HG03469 (cell line): Measurements from ENCODE around the gene STAB1.

Source experiments
- ATAC-seq: cut with Tn5 transposase; IDR thresholded peaks from one replicate; pipeline ENCODE4 v1.9.1; 2021; ENCODE audit warnings: mild to moderate bottlenecking, moderate library complexity, moderate number of reproducible peaks; ENCODE audit not compliant: unreplicated experiment

Gene STAB1

GRCh38 chr3:52503788-52504424 lies 8.8 kb downstream of the STAB1 start:
- ATAC-seq: no peak

- ATAC-seq: no peak
Measured at GRCh38 chr3:52504977-52505376, 9.8 kb downstream of the STAB1 start.

- ATAC-seq: no peak
Measured at GRCh38 chr3:52506266-52506966, 11.3 kb downstream of the STAB1 start.

GRCh38 chr3:52507359-52507758 lies 12.2 kb downstream of the STAB1 start:
- no peak for ATAC-seq

GRCh38 chr3:52509753-52510328 lies 14.7 kb downstream of the STAB1 start:
- no peak for ATAC-seq

GRCh38 chr3:52511509-52511908 lies 16.4 kb downstream of the STAB1 start:
- no peak for ATAC-seq

GRCh38 chr3:52512105-52512504 lies 17.0 kb downstream of the STAB1 start:
- ATAC-seq: no peak

GRCh38 chr3:52512727-52513126 lies 17.6 kb downstream of the STAB1 start:
- ATAC-seq: no peak

GRCh38 chr3:52513281-52513680 lies 18.1 kb downstream of the STAB1 start:
- ATAC-seq: no peak

GRCh38 chr3:52514576-52514975 lies 19.4 kb downstream of the STAB1 start:
- ATAC-seq: no peak

GRCh38 chr3:52515192-52515591 lies 20.1 kb downstream of the STAB1 start:
- ATAC-seq: no peak

GRCh38 chr3:52516509-52517195 lies 21.5 kb downstream of the STAB1 start:
- ATAC-seq: no peak

- ATAC-seq: no peak
Measured at GRCh38 chr3:52517796-52518722, 22.9 kb downstream of the STAB1 start.

GRCh38 chr3:52518723-52519444 lies 23.7 kb downstream of the STAB1 start:
- ATAC-seq: no peak

- ATAC-seq: no peak
Measured at GRCh38 chr3:52519445-52520140, 24.5 kb downstream of the STAB1 start.

- no peak for ATAC-seq
Measured at GRCh38 chr3:52520141-52520667, 25.1 kb downstream of the STAB1 start.

- no peak for ATAC-seq
Measured at GRCh38 chr3:52520716-52521487, 25.8 kb downstream of the STAB1 start.

GRCh38 chr3:52521488-52521824 lies 26.3 kb downstream of the STAB1 start:
- no peak for ATAC-seq
